Inflammatory macrophage (primary cell): Measurements from ENCODE around the gene MRPL36.
A peak's percentile ranks its signal among the peaks of the same experiment; 100 is the strongest.
"Not testable (repeated sequence)": the region's sequence is repeated elsewhere in the genome, so short reads cannot be mapped to it uniquely, and the experiment has no call there.

ENCODE experiments used
- DNase-seq, 2 donors: peaks; one replicate each; pipeline ENCODE4 v3.0.0-alpha.2; 2020 to 2022

MRPL36 gene

DNA sequence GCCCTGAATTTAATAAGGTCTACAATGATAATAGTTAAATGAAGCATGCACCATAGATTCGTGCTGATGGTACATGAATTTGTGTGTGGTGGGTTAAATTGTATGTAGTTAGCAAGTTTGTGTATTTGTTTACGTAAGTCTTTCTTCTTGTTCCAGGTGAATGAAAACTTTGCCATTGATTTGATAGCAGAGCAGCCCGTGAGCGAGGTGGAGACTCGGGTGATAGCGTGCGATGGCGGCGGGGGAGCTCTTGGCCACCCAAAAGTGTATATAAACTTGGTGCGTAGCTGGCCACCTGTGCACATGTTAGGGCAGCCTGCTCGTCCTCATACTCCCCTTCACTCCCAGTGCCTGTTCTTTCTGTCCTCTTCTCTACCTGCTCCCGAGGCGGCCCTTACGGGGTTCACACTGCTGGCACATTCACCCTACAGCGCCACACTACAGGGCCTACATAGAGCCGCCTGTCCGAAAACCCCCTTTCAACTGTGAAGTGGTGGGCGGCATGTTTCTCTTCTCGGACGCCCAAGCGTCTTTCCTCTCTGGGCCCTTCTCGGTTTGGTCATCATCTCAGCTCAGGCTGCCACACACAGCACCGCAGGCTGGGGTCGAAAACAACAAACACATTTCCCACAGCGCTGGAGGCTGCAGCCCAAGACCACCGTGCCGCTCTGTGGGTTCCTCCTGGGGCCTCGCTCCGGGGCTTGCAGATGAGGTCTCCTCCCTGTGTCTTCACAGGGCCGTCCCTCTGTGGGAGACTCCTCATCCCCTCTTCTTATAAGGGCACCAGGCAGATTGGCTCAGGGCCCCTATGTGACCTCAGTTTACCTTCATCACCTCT lies 14.8 kb upstream of the MRPL36 start:
- no peak for DNase-seq

DNA sequence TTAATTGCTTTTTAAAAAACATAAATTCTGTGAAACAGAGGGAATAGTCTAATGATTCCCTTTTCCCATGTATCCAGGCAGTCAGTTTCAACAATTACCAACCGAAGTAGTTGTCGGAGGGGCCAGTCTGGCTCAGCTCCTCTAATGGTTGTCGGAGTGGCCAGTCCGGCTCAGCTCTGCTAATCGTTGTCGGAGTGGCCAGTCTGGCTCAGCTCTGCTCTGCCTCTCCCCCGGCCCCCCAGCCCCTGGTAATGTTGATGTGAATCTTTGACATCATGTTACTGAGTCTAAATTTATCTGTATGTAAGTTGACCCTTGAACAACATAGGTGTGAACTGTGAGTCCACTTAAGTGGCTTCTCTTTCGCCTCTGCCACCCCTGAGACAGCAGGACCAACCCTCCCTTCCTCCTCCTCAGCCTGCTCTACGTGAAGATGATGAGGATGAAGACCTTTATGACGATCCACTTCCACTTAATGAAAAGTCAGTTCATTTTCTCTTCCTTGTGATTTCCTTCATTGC lies 11.0 kb upstream of the MRPL36 start:
- no peak for DNase-seq

GRCh38 chr5:1809416-1810035 lies 9.9 kb upstream of the MRPL36 start:
- DNase-seq = no peak

DNA sequence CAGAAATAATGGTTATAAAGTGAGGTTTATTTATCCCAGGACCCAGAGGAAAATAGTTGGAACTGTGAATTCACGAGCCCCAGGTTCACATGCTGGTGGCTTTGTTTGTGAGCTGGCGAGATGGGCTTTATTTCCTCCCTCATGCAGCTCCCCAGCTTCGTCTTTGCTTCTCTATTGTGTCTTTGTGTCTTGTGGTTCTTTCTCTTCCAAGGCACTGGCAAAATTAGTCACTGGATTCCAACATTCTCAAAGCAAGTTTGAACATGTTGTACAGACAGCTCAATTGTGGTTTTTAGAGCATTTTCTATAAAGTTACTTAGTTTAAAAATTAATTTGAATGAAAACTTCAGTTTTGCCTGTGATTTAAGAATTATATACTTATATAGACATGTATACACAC lies 8.8 kb upstream of the MRPL36 start:
- no peak for DNase-seq

GRCh38 chr5:1807451-1808185 lies 8.0 kb upstream of the MRPL36 start:
- DNase-seq = peak; percentile 68 to 78

DNA sequence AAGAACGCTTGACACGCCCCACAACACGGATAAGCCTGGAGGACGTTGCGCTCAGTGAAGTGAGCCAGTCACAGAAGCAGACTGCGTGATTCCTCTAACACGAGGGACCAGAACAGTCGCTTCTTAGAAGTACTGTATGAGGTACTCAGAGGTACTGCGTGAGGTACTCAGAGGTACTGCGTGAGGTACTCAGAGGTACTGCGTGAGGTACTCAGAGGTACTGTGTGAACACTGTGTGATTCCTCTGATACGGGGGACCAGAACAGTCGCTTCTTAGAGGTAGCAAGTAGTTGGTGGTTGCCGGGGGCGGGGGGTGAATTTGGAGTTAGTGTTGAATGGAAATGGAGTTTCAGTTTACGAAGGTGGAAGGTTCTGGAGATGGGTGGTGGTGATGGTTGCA lies 7.3 kb upstream of the MRPL36 start:
- no peak for DNase-seq

DNA sequence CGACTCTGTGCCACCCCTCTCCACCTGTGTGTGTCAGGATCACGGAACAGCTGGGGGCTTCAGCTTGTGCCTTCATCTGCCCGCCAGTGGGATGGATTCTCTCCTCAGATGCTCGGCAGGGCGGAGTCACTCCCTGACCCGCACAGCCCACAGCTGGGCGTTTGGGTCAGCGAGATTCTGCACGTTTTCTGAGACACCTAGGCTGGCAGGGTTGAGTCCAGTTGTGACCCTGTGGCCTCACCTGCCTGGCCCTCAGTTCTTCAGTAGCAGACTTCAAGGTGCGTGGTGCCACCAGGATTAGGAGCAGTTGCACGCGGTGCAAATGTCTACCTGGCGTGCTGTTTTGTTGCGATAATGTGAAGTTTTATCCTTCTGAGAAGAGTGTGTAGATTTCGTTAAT lies 6.6 kb upstream of the MRPL36 start:
- no peak for DNase-seq

DNA sequence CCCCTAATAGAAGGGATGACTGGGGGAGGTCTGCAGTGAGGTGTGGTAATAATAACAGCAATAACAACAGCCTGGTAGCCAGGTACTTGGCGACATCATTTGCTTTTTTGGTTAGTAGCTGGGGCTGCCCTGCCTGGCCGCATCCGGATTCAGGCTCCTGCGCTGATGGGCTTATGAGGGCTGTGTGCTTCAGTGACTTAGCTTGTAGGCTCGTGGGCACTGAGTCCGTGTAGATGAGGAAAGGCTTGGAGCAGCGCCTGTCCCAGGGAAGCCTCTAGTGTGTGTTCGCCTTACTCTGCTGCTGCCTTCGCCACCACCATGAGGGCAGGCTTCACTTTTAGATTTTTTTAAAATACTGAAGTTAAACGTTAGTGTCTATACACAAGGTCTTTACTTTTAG lies 6.1 kb upstream of the MRPL36 start:
- no peak for DNase-seq

DNA sequence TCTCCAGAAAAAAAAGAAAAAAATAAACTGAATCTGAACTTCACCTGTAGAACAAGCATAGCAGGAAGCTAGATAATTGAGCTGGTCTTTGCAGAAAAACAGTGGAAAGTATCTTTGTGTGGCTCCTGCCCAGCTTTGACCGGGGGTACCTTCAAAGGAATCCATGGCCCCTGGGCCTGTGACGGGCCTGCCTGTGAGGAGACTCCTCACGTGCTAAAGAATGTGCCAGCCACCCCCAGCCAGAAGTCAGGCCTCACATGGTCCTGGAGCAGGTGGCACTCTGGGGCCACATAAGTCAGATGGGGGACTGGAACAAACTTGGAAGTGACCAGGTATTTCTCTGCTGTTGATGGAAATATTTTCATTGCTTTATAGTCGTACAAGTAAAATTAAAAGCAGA lies 5.7 kb upstream of the MRPL36 start:
- DNase-seq = no peak

GRCh38 chr5:1804001-1804690 lies 4.5 kb upstream of the MRPL36 start:
- no peak for DNase-seq

DNA sequence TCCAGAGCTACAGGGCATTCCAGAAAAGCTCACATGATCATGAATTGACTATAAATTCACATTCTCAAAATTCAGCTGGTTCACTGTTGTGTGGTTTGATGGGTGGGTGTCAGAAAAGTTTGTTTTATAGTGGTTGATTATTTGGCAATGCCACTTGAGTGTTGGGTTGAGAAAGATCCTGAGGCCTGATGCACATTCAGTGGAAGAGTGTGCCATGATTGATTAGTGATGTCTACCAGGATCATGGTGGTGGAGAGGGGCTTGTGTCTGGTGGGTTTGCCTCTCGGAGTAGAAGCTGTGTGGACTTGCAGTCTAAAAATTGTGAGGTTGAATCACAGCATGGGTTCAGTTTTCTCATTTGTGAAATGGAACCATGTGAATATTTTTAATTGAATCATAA lies 3.6 kb upstream of the MRPL36 start:
- DNase-seq = no peak

DNA sequence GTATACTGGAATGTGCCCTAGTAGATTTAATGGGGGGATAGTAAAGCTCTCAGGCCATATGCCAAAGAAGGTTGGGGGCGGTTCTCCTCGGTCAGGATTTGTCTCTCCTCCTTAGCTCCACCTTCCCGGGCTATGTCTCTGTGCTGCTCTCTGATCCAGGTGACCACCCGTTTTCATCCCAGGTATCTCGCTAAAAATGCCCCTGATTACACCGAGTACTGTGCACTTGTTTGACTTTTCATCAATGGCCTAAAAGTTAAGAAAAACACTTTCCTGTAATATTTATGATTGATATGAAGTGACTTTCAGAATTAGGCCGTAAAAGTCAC lies 2.3 kb upstream of the MRPL36 start:
- no peak for DNase-seq

GRCh38 chr5:1801222-1801966 lies 1.8 kb upstream of the MRPL36 start, which contains the start of gene NDUFS6:
Gene NDUFS6, plus strand, starts transcription at chr5:1801407. Its CDS starts 11 bp downstream, at chr5:1801418.
- DNase-seq = peak; percentile 68 to 86

DNA sequence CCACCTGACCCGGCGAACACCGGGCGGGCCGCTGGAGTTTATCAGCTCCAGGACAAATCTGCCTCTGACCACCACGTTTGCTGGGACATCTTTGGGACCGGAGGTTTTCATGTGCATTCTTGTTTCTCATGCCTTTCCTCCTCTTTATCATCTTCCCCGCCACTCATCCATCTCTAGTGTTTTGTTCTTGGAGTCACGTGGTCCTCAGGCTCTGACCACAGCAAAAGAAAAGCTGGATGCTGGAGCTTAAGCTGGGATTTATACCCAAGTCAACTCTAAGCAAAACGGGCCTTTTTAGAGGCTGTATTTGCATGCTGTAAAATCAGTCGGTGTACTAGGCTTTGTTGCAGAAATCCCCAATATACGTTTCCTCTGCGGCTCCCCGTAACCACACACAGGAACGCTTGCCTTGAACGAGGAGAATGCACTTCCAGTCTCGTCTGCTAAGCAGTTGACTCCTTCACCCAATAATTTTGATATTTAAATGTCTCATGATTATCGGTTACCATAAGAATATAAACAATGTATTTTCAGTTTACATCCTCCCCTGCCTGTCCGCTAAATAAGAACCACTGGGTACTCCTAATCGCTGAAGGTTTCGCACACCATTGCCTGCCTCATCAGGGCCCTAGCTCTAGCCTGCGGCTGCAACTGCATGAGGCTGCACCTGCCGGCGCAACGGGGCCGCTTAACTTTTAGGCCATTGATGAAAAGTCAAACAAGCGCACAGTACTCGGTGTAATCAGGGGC lies 1.0 kb upstream of the MRPL36 start:
- DNase-seq = peak in 1 of 2 donors; percentile 4

- DNase-seq = peak; percentile 13 to 52
These were observed 481 bp downstream of the MRPL36 start for GRCh38 chr5:1799110-1799601.

DNA sequence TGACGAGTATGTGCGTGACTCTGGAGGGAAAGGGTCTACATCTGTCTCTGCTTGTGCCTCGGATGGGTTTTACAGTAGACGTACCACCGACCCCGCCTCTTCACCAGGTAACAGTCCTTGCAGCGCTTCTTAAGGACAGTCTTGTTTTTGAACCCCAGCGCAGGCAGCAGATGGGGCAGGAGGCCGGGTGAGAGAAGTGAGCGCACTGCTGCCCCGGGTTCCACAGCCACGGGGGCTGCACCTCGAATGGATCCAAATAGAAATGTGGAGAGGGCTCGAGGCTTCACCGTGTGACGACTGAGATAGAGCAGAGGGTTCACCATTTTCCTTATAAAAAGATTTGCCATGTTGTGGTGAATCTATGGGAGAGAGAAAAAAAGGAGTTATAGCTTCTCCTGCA lies 1.0 kb downstream of the MRPL36 start:
- not testable (repeated sequence) for DNase-seq

DNA sequence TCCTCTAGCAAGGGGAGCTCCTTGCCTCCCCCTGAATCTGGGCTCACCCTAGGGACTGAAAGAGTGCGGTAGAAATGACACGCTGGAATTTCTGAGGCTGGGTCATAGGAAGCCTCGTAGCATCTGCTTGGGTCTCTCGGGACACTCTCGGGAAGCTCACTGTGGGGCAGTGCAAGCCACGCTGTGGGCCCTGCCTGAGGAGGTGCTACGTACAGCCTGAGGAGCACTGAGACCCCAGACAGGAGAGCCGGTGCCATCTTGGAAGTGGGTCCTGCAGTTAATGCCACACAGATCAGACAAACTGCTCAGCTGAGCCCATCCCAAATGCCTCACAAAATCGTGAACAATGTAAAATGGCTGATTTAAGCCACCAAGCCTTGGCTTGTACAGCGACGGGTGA lies 1.8 kb downstream of the MRPL36 start:
- no peak for DNase-seq

- no peak for DNase-seq
These were observed 2.4 kb downstream of the MRPL36 start for GRCh38 chr5:1797103-1797800.

DNA sequence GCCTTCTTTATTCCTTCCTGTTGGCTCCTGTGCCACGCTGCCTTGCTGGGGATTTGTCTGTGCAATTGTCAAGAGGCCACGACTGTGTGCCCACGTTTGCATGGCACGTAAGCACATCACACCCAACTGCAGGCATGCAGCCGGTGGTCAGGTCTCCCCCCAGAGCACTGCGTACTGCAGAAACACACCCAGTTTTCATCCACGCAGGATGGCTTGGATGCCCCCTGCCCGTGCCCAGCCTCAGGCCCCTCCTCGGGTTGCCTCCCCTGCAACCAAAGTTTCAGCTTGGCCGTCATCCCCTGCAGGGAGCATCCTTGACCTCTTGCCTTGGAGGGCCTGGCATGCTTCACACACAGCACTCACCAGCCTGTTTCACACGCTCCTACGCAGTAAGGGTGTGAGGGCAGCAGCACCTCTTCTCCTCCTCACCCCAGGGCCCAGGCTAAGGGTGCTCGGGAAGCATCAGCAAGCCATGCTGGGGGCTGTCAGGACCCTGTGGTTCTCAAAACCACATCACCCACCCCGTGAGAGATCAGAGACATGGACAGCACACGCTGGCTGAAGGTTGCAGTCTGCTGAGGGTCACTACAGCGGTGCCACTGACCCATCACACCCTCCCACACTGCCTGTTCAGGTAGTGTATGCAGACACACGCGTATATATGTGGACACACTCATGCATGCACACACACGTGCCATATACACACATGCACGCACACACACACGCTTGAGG lies 3.1 kb downstream of the MRPL36 start:
- no peak for DNase-seq

GRCh38 chr5:1795931-1796330 lies 3.7 kb downstream of the MRPL36 start:
- no peak for DNase-seq
